HG02588 (cell line): ENCODE data around the gene HSF2.

Experiments used
- ATAC-seq: cut with Tn5 transposase; IDR thresholded peaks from one replicate; pipeline ENCODE4 v1.9.1; 2021; ENCODE audit warnings: mild to moderate bottlenecking, moderate library complexity; ENCODE audit not compliant: unreplicated experiment

The HSF2 gene

GRCh38 chr6:122394016-122394415 is 5.4 kb upstream of the HSF2 start:
- no peak for ATAC-seq

DNA sequence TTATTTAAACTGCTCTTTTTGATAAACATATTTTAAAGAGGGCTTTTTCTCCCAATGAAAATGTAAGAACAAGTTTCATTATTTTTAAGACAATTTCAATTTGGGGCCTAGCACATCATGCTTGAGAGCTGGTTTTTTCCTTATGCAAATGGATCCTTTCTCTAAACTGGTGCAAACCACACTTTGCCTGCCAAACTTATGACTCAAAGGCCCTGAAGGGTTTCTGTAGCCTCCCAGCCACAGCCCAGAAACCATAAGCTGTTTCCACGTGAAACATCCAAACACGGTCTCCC is 451 bp upstream of the HSF2 start:
- no peak for ATAC-seq

DNA sequence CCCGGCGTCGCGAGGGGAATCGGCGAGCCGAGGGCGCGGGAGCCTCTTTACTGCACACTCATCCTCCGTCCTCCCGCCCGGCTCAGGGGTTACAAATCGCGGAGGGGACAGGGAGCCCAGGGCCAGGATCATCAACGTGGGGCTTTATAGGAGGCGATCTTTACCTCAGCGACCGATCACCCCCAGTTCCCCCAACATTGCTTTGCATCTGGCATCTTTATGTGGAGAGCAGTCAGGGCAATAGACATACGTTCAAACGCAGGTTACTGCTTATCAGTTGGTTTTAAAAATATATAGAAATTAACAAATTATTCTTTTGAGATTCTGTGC is 634 bp downstream of the HSF2 start:
- peak; percentile 8 for ATAC-seq

- no peak for ATAC-seq
Measured at GRCh38 chr6:122400462-122401089, 1.1 kb downstream of the HSF2 start.

GRCh38 chr6:122401104-122401503 is 1.7 kb downstream of the HSF2 start:
- no peak for ATAC-seq

GRCh38 chr6:122404444-122404843 is 5.0 kb downstream of the HSF2 start:
- no peak for ATAC-seq

DNA sequence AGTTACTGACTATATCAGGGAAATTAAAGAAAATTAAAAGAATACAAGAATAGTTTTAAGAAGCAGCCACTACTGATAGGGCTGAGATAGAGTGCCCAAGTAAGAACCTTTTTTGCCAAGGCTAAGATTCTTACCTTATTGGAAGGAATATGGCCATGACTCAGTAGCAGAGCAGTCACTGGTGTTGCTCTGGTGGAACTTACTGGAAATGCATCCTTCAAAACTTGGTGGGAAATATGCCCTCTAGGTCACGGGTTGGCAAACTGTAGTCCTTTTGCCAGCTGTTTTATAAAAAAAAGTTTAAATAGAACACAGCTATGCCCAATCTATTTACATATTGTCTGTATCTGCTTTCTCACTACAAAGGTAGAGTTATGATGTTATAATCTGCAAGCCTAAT is 6.0 kb downstream of the HSF2 start:
- no peak for ATAC-seq

DNA sequence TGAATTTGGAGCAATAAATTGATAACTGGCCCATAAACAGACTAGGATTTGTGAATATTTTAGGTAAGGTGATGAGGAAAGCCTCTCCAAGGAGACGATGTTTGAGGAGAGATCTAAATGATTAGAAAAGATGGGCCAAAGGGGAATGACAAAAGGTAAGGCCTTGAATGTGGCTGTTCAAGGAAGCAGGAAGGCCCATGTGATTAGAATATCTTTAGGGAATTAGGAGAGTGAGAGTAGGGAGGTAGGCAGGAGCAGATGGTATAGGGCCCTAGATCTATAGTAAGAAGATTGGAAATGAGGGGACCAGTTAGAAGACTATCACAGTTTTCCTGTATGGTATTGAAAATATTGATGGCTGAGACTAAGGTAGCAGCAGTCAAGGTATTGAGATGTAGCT is 6.7 kb downstream of the HSF2 start:
- no peak for ATAC-seq

DNA sequence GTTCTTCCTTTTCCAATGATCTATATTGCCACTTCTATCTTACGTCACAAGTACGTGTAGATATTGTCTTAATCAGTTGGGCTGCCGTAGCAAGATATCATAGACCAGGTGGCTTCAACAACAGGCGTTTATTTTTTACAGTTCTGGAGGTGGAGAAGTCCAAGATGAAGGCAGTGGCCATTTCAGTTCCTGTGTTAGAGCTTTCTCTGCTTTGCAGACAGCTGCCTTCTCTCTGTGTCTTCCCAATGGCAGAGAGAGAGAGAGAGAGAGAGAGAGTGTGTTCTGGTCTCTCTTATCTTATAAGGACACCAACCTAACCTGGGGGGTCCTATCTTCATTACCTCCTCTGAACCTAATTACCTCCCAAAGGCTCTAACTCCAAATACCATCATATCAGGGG is 8.3 kb downstream of the HSF2 start:
- ATAC-seq = no peak

DNA sequence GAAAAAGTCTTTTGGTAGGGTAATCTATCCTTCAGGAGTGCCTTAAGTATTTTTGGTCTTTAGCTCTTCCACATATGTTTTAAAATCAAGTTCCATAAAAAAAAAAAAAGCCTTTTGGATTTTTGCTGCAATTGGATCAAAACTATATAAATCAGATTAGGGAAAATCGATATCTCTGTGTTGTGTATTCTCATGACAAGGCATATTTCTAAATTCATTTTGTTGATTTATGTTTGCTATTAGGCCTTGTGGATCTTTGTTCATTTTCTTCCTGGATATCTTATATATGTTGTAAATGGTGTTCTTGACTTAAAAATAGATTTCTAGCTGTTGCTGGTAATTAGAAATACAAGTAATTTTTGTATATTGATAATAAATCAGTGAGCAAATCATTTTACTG is 8.8 kb downstream of the HSF2 start:
- ATAC-seq = no peak

DNA sequence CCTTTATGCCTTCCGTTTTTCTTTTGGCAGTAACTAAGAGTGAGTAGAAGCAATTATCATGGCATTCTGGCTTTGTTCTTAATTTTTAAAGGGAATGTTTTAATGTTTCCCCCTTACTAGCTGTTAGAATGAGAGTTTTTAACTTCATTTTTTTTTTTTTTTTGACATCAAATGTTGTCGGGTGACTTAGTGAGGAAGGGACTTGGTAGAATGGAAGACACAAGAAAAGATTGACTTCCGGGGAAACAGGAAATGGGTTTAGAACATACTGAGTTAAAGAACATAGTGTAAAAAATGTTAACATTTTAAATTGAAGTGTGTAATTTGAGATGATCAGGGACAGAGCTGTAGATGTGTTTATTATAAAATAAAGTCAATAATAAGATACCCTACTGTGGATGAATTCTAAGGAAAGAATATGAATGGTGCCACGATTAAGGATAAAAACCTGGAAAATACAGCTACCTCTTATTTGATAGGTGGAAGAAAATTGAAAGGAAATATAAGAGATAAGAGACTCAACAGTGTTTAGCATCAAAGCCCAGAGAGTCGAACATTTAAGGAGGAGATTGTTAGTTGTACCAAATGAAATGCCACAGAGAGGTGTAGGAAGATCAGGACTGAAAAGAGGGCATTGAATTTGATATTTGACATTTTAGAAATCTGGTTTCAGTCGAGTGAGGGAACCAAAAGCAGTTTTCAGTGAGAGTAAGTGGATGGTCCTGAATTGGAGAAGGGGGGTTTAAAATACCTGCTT is 9.4 kb downstream of the HSF2 start:
- ATAC-seq = no peak

GRCh38 chr6:122412001-122412400 is 12.5 kb downstream of the HSF2 start:
- no peak for ATAC-seq

DNA sequence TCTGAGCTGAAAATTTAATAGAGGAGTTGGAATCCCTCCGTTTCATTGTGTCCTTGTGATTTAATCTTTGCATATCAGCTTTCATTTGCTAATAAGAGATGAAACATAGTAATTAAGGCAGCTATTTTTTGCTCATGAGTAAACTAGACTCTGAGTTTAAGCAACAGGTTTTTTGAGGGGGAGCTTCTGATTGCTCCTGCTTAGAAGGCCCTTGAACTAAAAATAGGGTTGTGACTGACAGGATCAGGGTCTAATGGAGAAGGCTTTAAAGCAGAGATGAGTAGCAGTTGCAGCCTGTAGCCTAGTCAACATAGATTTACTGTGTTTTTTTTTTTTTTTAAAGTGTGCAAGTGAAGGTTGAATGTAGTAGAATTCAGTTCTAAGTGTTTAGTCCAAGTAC is 17.4 kb downstream of the HSF2 start:
- ATAC-seq = no peak

DNA sequence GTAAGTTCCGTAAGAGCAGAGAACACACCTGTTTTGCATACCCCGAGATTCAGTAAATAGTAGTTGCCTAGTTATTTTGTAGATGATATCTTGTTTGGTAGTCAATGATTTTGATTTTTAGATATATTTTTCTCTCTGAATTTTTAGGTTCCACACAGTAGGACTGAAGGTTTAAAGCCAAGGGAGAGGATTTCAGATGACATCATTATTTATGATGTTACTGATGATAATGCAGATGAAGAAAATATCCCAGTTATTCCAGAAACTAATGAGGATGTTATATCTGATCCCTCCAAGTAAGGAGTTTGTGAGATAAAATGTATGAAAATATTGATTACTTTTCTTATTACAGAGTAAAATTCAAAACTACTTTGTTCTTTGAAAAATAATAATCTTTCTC is 22.6 kb downstream of the HSF2 start:
- ATAC-seq = no peak

DNA sequence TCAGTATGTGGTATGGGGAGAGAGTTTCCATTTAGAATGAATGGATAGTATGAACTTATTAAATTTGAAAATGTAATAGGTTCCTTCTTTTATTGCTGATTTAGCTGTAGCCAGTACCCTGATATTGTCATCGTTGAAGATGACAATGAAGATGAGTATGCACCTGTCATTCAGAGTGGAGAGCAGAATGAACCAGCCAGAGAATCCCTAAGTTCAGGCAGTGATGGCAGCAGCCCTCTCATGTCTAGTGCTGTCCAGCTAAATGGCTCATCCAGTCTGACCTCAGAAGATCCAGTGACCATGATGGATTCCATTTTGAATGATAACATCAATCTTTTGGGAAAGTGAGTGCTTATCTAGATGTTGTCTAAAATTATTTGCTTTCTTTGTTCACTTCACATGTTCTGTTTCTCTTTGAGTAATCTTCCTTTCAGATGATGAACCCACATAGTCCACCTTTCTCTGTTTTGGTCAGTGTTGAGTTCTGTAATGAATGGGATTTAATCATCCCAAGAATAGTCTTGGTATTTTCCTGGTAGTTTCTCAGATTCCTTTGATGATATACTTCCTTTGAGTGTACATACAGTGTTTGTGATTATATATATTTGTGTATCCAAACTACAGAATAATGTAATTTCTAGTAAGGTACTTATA is 23.3 kb downstream of the HSF2 start:
- peak; percentile 93 for ATAC-seq

DNA sequence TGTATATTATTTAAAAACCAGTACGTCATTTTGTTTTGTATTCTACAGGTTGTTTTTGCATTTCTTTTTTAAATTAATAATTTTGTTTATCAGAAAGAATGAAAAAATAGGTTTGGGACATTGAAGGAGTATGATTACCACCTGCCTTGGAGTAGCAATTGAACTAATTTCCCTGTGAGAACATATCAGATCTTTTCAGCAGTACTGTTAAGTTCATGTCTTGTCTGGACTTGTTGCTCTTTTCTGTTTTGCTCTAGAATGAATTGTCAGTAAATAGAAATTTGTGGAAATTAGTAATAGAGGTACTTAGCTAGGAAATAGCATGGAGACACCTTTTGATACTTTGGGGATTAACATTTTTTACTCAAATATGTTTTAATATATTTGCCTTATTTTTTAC is 24.3 kb downstream of the HSF2 start:
- ATAC-seq = no peak

DNA sequence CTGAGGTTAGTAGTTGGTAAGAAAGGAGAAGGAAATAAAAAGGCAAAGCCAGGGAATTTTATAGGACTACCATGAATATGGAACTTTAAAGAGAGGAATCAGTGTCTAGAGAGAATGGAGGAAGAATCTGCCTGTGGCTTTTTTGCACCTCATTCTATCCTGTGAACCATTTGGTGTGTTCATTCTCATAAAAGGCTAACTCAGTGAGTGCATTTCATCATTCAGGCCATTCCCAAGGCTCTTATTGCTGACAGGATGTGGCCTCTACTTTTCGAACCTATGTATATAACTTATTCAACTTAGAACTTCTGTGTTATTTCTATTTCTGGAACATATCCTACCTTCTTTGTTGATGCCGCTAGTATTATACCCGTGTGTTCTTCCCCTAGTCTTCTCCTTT is 27.1 kb downstream of the HSF2 start:
- ATAC-seq = no peak

DNA sequence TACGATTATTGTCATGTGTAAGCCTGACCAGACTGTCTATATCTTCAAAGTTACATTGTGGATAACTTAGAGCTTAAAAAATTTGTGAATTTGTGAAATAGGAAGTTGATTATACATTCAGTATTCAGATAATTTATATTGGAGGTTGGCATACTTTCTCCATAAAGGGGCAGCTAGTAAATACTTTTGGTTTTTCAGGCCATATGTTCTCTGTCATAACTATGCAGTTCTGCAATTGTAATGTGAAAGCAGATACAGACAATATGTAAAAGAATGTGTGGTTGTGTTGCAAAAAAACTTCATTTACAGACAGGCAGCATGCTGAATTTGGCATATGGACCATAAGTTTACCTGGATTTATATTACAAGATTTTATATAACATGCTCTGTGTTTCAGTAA is 29.3 kb downstream of the HSF2 start:
- no peak for ATAC-seq

GRCh38 chr6:122429323-122429722 is 29.9 kb downstream of the HSF2 start:
- no peak for ATAC-seq

- no peak for ATAC-seq
Measured at GRCh38 chr6:122431780-122432179, 32.3 kb downstream of the HSF2 start.

GRCh38 chr6:122432816-122433215 is 33.4 kb downstream of the HSF2 start:
- no peak for ATAC-seq

GRCh38 chr6:122438975-122439374 is 39.5 kb downstream of the HSF2 start:
- no peak for ATAC-seq

- ATAC-seq = no peak
Measured at GRCh38 chr6:122445274-122445673, 45.8 kb downstream of the HSF2 start.
